Kidney (tissue), 14 donors: Measurements from ENCODE around the gene ZBTB42. TPM values are rescaled to one million over a fixed set of nuclear protein-coding genes. Genes with fewer than 3 reads are reported as not detected.

Source experiments
- DNase-seq, 5 donors: peaks; one replicate each; pipeline ENCODE4 v3.0.0-alpha.2; 2013 to 2020
- FAIRE-seq: peaks from 2 replicates; lab custom pipeline; 2012; peaks lifted over from hg19 to GRCh38; lab: Jason Lieb, UNC
- H3K27ac ChIP-seq, 2 donors: one replicate each; pipeline ENCODE4 v1.7.0; 2013; ENCODE audit warnings: low read depth in 2 of 2, low read length in 2 of 2, inconsistent platforms in 1 of 2
- H3K27me3 ChIP-seq: one replicate; pipeline ENCODE4 v1.7.1; 2013; ENCODE audit warnings: low read length, inconsistent platforms; ENCODE audit not compliant: control insufficient read depth, insufficient read depth
- H3K36me3 ChIP-seq, 3 donors: one replicate each; pipeline versions ENCODE4 v1.7.0 to v1.7.1; 2013; ENCODE audit warnings: low read length in 3 of 3, control low read depth in 1 of 3, inconsistent platforms in 1 of 3; ENCODE audit not compliant: insufficient read depth in 3 of 3, control insufficient read depth in 2 of 3
- H3K4me1 ChIP-seq, 3 donors: one replicate each; pipeline versions ENCODE4 v1.7.0 to v1.7.1; 2013; ENCODE audit warnings: low read length in 3 of 3, inconsistent platforms in 1 of 3, low read depth in 1 of 3; ENCODE audit not compliant: control insufficient read depth in 2 of 3, insufficient read depth in 2 of 3
- H3K4me3 ChIP-seq, 3 donors: one replicate each; pipeline versions ENCODE4 v1.7.0 to v1.8.1; 2013; ENCODE audit warnings: low read length in 3 of 3, control low read depth in 1 of 3, inconsistent platforms in 1 of 3
- H3K9ac ChIP-seq, 3 donors: one replicate each; pipeline versions ENCODE4 v1.7.0 to v1.7.1; 2013; ENCODE audit warnings: low read length in 3 of 3, control low read depth in 1 of 3, inconsistent platforms in 1 of 3
- H3K9me3 ChIP-seq, 3 donors: one replicate each; pipeline versions ENCODE4 v1.7.0 to v1.7.1; 2013; ENCODE audit warnings: low read length in 3 of 3, control low read depth in 1 of 3, inconsistent platforms in 1 of 3; ENCODE audit not compliant: control insufficient read depth in 2 of 3, insufficient read depth in 1 of 3
- intact Hi-C: fragments of 100-400 bp; cut with DNase I; formaldehyde crosslinking; loops from one replicate; pipeline ENCODE4 v1.11.1; 2022
- polyA plus RNA-seq: library from polyadenylated mRNA; stranded (reverse); fragments of 350-450 nt; fragmentation: Illumina TruSeq; extraction: RNeasy Lipid Tissue Mini Kit (QIAGEN cat#74804); gene quantifications from one replicate; pipeline ENCODE4 v1.2.3, GENCODE V29; 2014; ENCODE audit warnings: low read depth, low replicate concordance; ENCODE audit not compliant: insufficient read depth
- total RNA-seq: library from RNA; stranded (reverse); fragmentation: NEBNext Ultra II Directional; extraction: Animal tissue kit (Norgen Biotek cat#: 25700); gene quantifications from one replicate; pipeline ENCODE4 v1.2.1, GENCODE V29; 2021
- TF ChIP-seq, protein P1 (sequence below): IDR thresholded peaks from 3 replicates; pipeline ENCODE4 v1.5.1; 2012; ENCODE audit warnings: mild to moderate bottlenecking, moderate library complexity, borderline replicate concordance; ENCODE audit not compliant: insufficient read depth; ENCODE audit errors: extremely low read depth
- donor health status: control.
- donor health status: control.
- donor health status: control.
- donor health status: control.
- donor health status: control.
- donor health status: DM: yes; HTN: yes; CAD: no.
- donor health status: Normal renal cell carcinoma (clear cell type).

ZBTB42 gene
- total and polyA plus RNA-seq, 2 donors from 2014 or later = 3.9 to 10.0 TPM

DNA sequence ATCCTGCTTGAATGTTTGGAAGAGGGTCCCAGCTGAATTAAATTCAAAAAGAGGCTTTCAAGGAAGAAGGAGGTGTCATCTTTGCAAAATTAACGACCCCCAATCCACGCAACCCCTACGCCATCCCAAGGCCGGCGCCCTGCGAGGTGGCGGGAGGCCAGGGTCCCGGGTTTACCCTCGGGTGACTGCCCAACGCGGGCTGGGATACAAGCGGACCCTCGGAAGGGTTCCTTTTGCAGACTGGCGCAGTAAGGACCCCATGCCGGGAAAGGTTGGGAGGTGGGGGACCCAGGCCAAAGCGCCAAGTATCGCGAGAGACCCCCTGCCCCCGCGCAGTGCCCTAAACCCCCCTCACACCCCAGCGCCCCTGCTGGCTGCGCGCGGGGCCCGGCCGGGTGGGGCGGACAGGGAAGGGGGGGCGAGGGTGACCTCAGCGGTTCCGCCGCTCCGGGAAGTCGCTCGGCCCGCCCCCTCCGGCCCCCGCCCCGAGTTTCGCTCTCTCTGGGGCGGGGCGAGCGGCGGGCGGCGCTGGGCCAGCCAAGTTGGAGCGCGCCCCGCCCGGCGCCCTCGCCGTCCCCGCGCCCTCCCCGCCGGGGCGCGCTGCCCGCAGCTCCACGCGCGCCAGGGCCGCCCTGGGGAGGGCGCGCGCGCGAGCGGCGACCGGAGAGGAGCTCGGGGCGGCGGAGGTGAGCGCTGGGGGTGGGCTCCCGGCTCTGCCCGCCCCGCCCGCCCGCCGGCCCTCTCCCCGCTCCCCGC is 708 bp upstream of the ZBTB42 start:
- TF ChIP-seq, protein P1, sequence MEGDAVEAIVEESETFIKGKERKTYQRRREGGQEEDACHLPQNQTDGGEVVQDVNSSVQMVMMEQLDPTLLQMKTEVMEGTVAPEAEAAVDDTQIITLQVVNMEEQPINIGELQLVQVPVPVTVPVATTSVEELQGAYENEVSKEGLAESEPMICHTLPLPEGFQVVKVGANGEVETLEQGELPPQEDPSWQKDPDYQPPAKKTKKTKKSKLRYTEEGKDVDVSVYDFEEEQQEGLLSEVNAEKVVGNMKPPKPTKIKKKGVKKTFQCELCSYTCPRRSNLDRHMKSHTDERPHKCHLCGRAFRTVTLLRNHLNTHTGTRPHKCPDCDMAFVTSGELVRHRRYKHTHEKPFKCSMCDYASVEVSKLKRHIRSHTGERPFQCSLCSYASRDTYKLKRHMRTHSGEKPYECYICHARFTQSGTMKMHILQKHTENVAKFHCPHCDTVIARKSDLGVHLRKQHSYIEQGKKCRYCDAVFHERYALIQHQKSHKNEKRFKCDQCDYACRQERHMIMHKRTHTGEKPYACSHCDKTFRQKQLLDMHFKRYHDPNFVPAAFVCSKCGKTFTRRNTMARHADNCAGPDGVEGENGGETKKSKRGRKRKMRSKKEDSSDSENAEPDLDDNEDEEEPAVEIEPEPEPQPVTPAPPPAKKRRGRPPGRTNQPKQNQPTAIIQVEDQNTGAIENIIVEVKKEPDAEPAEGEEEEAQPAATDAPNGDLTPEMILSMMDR = peak; percentile 28
- FAIRE-seq = no peak
- H3K27ac ChIP-seq = peak overlapping the region; percentile 89 to 94
- peak overlapping the region in 2 of 3 donors; percentile 11 to 90 for H3K9ac ChIP-seq
- no peaks in the 10 kb centered on the region for H3K27me3 ChIP-seq
- H3K9me3 ChIP-seq = no peaks in the 10 kb centered on the region
- no peaks in the 10 kb centered on the region for H3K36me3 ChIP-seq
- H3K4me3 ChIP-seq = peak overlapping the region in 2 of 3 donors; percentile 28 to 56
- peak; percentile 73 to 96 (median 85) for DNase-seq
- H3K4me1 ChIP-seq = peaks cover 0 to 23% (median 13%) of the 10 kb centered on the region in 3 donors
- intact Hi-C loops = no loop called here

DNA sequence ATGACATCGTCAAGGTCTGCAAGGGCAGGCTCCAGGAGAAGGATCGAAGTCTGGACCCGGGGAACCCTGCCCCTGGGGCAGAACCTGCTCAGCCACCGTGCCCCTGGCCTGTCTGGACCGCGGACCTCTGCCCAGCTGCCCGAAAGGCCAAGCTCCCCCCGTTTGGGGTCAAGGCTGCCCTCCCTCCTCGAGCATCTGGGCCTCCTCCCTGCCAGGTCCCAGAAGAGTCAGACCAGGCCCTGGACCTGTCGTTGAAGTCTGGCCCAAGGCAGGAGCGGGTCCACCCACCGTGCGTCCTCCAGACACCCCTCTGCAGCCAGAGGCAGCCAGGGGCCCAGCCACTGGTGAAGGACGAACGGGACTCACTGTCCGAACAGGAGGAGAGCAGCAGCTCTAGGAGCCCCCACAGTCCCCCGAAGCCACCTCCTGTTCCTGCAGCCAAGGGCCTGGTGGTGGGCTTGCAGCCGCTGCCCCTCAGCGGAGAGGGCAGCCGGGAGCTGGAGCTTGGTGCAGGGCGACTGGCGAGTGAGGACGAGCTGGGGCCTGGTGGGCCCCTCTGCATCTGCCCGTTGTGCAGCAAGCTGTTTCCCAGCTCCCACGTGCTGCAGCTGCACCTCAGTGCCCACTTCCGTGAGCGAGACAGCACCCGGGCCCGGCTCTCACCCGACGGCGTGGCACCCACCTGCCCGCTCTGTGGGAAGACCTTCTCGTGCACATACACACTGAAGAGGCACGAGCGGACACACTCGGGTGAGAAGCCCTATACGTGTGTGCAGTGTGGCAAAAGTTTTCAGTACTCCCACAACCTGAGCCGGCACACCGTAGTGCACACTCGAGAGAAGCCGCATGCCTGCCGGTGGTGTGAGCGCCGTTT is 856 bp downstream of the ZBTB42 start:
- intact Hi-C loops = no loop called here

DNA sequence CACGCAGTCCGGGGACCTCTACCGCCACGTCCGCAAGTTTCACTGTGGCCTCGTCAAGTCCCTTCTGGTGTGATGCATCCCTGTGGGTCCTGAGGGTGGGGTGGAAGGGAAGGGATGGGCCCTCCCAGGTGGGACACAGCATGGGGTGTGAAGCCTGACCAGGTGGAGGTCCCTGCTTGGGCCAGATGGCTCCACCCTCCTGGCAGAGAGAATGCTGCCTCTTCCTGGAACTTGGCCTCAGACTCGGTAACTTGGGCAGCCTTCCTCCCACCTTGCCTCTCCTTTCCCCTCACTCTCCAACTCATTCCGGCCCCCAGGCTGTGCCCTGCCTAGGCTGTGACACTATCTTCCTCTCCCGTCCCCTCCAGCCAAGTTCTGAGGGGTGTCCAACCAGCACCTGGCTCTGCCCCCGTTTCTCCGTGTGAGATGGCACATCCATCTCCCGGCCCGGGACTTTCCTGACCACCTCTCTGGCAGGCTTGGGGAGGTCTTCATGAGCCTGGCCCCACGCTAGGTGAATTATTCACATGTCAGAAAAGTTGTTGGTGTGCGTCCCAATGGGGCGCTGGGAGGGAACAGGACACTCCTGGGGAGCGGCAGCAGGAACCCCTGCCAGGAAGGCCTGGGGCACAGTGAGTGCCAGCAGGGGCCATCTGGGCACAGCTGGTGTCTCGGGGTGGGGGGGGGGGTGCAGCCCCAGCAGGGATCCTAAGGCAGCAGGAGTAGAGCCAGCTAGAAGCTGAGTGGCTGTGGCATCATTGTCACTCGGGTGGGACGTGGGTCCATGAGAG is 1.7 kb downstream of the ZBTB42 start:
- Histone ChIP-seq H3K4me1 (peaks cover 0 to 22% (median 15%) of the 10 kb centered on the region in 3 donors), H3K9ac (no peak overlapping the region), H3K27ac (no peak overlapping the region), H3K27me3 (no peaks in the 10 kb centered on the region), H3K36me3 (no peaks in the 10 kb centered on the region), H3K9me3 (no peaks in the 10 kb centered on the region), H3K4me3 (peak overlapping the region in 1 of 3 donors; percentile 21)
- TF ChIP-seq, protein P1 = no peak
- no peak for DNase-seq
- intact Hi-C loops = no loop called here
- FAIRE-seq = no peak

More for the DNA sequence above, 856 bp downstream of the ZBTB42 start:
- no peaks in the 10 kb centered on the region for H3K9me3 ChIP-seq
- H3K27ac ChIP-seq = peak overlapping the region; percentile 42 to 82
- no peak for FAIRE-seq
- peak overlapping the region in 1 of 3 donors; percentile 34 for H3K9ac ChIP-seq
- TF ChIP-seq, protein P1 = no peak
- H3K36me3 ChIP-seq = no peaks in the 10 kb centered on the region
- peak overlapping the region in 2 of 3 donors; percentile 53 to 71 for H3K4me3 ChIP-seq
- H3K4me1 ChIP-seq = peaks cover 0 to 26% (median 15%) of the 10 kb centered on the region in 3 donors
- H3K27me3 ChIP-seq = no peaks in the 10 kb centered on the region
- DNase-seq = no peak
